Fibroblast of gingiva (primary cell): ENCODE results near the gene PRELID3B.

Experiments
- DNase-seq: peaks from one replicate; pipeline ENCODE4 v3.0.0-alpha.2; 2011; ENCODE audit warnings: low read depth

The PRELID3B gene

GRCh38 chr20:58993332-58994248 is 49.0 kb downstream of the PRELID3B start:
- no peak for DNase-seq

GRCh38 chr20:58992911-58993310 is 49.7 kb downstream of the PRELID3B start:
- DNase-seq = no peak

GRCh38 chr20:58991715-58992114 is 50.9 kb downstream of the PRELID3B start:
- DNase-seq = no peak

GRCh38 chr20:58990651-58991445 is 51.7 kb downstream of the PRELID3B start:
- no peak for DNase-seq

GRCh38 chr20:58989196-58989595 is 53.4 kb downstream of the PRELID3B start:
- no peak for DNase-seq

GRCh38 chr20:58988565-58988882 is 54.1 kb downstream of the PRELID3B start:
- DNase-seq = no peak

GRCh38 chr20:58987790-58988564 is 54.6 kb downstream of the PRELID3B start:
- DNase-seq = no peak

GRCh38 chr20:58986968-58987517 is 55.5 kb downstream of the PRELID3B start:
- no peak for DNase-seq

GRCh38 chr20:58986286-58986967 is 56.2 kb downstream of the PRELID3B start:
- DNase-seq = no peak

- DNase-seq = no peak
Measured at GRCh38 chr20:58985656-58986055, 56.9 kb downstream of the PRELID3B start.

- no peak for DNase-seq
Measured at GRCh38 chr20:58984691-58985090, 57.9 kb downstream of the PRELID3B start.
